Neural progenitor cell (in vitro differentiated cells): ENCODE measurements around the gene BMP7. TPM values are rescaled to one million over a fixed set of nuclear protein-coding genes. Genes with fewer than 3 reads are reported as not detected.

Source experiments
- DNase-seq: peaks from one replicate; pipeline ENCODE4 v3.0.0-alpha.2; 2016; ENCODE audit warnings: low spot score
- H2AFZ ChIP-seq: fragments of 200-600 bp; sonication (generic); replicated peaks from 2 replicates; pipeline ENCODE4 v1.6.1; 2016; ENCODE audit warnings: antibody characterized with exemption
- H3F3A ChIP-seq: fragments of 200-600 bp; sonication (generic); 2 replicates; pipeline ENCODE4 v1.6.1; 2016; ENCODE audit warnings: antibody characterized with exemption, low read depth
- H3K27ac ChIP-seq: fragments of 200-600 bp; sonication (generic); 2 replicates; pipeline ENCODE4 v1.5.1; 2016; ENCODE audit warnings: mild to moderate bottlenecking
- H3K27me3 ChIP-seq: fragments of 200-600 bp; sonication (generic); 2 replicates; pipeline ENCODE4 v1.6.1; 2016; ENCODE audit warnings: mild to moderate bottlenecking, moderate library complexity
- H3K36me3 ChIP-seq: fragments of 200-600 bp; sonication (generic); 2 replicates; pipeline ENCODE4 v1.5.1; 2016
- H3K4me1 ChIP-seq: fragments of 200-600 bp; sonication (generic); 2 replicates; pipeline ENCODE4 v1.6.1; 2016; ENCODE audit warnings: mixed run types
- H3K4me2 ChIP-seq: fragments of 200-600 bp; sonication (generic); 2 replicates; pipeline ENCODE4 v1.6.1; 2016
- H3K4me3 ChIP-seq: fragments of 200-600 bp; sonication (generic); 2 replicates; pipeline ENCODE4 v1.5.1; 2016
- H3K79me2 ChIP-seq: fragments of 200-600 bp; sonication (generic); 2 replicates; pipeline ENCODE4 v1.6.1; 2016; ENCODE audit warnings: low read depth
- H3K9ac ChIP-seq: fragments of 200-600 bp; sonication (generic); 2 replicates; pipeline ENCODE4 v1.6.1; 2016
- H3K9me3 ChIP-seq: fragments of 200-600 bp; sonication (generic); 2 replicates; pipeline ENCODE4 v1.5.1; 2016; ENCODE audit warnings: low read depth
- H4K20me1 ChIP-seq: fragments of 200-600 bp; sonication (generic); 2 replicates; pipeline ENCODE4 v1.6.1; 2016; ENCODE audit warnings: low read depth
- H3K27ac Mint-ChIP-seq: 3 replicates; pipeline ENCODE4 v1.8.0; 2021; ENCODE audit warnings: mixed read lengths
- H3K27me3 Mint-ChIP-seq: 2 replicates; pipeline ENCODE4 v1.8.0; 2022; ENCODE audit warnings: low read depth, mild to moderate bottlenecking, inconsistent platforms, moderate library complexity, mixed read lengths; ENCODE audit not compliant: insufficient read depth
- H3K36me3 Mint-ChIP-seq: 3 replicates; pipeline ENCODE4 v1.8.0; 2021; ENCODE audit warnings: mixed read lengths
- H3K4me1 Mint-ChIP-seq: 3 replicates; pipeline ENCODE4 v1.8.0; 2021; ENCODE audit warnings: mixed read lengths
- H3K4me3 Mint-ChIP-seq: 3 replicates; pipeline ENCODE4 v1.8.0; 2021; ENCODE audit warnings: mild to moderate bottlenecking, moderate library complexity, mixed read lengths
- H3K9me3 Mint-ChIP-seq: 3 replicates; pipeline ENCODE4 v1.8.0; 2020; ENCODE audit warnings: mixed read lengths
- EZH2 ChIP-seq: fragments of 200-600 bp; sonication (generic); IDR thresholded peaks from 2 replicates; pipeline ENCODE4 v1.6.1; 2017; ENCODE audit warnings: antibody characterized with exemption, mild to moderate bottlenecking, moderate library complexity
- EZH2phosphoT487 ChIP-seq: fragments of 200-600 bp; sonication (generic); IDR thresholded peaks from 2 replicates; pipeline ENCODE4 v1.6.1; 2017; ENCODE audit warnings: antibody characterized with exemption
- total RNA-seq: library from RNA; depleted of rRNA; stranded (reverse); fragments of >200 nt; gene quantifications from 2 replicates; pipeline ENCODE4 v1.2.3, GENCODE V29; 2015; ENCODE audit warnings: low replicate concordance
- TF ChIP-seq, protein P1 (sequence below): fragments of 200-600 bp; sonication (generic); IDR thresholded peaks from 2 replicates; pipeline ENCODE4 v1.5.1; 2017; ENCODE audit warnings: antibody characterized with exemption, mild to moderate bottlenecking

The BMP7 gene
- total RNA-seq, 1 donor from 2014 or later = 11.2 TPM

DNA sequence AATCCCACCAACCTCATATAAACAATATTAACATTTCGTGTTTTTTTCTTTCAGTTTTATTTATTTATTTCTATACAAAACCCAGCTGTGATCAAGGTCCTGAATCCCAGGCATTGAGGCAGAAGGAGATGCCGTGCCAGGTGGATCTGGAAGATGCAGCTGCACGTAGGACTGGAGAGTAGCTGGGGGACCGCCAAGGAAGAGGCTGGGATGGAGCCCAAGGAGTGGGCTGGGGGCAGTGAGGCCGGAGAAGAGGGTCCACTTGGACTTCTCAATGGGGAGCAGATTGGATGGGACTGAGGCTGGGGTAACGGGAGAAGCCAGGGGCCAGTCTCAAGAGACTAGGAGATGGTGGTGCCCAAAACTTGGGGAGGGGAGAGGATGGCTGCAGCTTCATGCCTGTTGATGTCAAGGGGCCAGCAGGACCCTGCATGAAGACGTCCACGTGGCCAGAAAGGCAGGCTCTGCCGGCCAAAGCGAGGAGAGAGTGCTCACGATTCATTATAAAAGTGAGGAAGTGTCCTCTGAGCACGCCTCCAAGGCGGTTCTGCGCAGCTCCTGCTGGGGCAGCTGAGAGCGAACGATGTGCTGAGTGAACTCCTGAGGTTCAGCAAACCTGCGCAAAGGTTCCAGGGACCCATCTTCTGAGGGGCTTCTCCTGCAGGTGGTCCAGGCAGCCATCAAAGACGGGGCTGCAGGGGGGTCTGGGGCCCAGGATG lies 110.3 kb downstream of the BMP7 start:
- H3K4me1 ChIP-seq = peaks cover 9% of the 10 kb centered on the region
- H4K20me1 ChIP-seq = no peaks in the 10 kb centered on the region
- no peak for DNase-seq
- TF ChIP-seq EZH2 = no peak
- TF ChIP-seq, protein P1, sequence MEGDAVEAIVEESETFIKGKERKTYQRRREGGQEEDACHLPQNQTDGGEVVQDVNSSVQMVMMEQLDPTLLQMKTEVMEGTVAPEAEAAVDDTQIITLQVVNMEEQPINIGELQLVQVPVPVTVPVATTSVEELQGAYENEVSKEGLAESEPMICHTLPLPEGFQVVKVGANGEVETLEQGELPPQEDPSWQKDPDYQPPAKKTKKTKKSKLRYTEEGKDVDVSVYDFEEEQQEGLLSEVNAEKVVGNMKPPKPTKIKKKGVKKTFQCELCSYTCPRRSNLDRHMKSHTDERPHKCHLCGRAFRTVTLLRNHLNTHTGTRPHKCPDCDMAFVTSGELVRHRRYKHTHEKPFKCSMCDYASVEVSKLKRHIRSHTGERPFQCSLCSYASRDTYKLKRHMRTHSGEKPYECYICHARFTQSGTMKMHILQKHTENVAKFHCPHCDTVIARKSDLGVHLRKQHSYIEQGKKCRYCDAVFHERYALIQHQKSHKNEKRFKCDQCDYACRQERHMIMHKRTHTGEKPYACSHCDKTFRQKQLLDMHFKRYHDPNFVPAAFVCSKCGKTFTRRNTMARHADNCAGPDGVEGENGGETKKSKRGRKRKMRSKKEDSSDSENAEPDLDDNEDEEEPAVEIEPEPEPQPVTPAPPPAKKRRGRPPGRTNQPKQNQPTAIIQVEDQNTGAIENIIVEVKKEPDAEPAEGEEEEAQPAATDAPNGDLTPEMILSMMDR = no peak
- no peak for TF ChIP-seq EZH2phosphoT487
- no peak overlapping the region for H2AFZ ChIP-seq
- no peaks in the 10 kb centered on the region for H3K79me2 ChIP-seq
- Mint-ChIP-seq H3K27me3 (peaks cover 4% of the 10 kb centered on the region), H3K4me3 (no peak overlapping the region), H3K27ac (no peak overlapping the region), H3K9me3 (no peaks in the 10 kb centered on the region), H3K4me1 (peaks cover 11% of the 10 kb centered on the region), H3K36me3 (no peaks in the 10 kb centered on the region)
- H3K4me2 ChIP-seq = no peak overlapping the region
- H3K9me3 ChIP-seq = no peaks in the 10 kb centered on the region
- H3K27me3 ChIP-seq = no peaks in the 10 kb centered on the region
- no peak overlapping the region for H3K9ac ChIP-seq
- H3K36me3 ChIP-seq = no peaks in the 10 kb centered on the region
- no peak overlapping the region for H3K27ac ChIP-seq
- peaks cover 12% of the 10 kb centered on the region for H3F3A ChIP-seq
- H3K4me3 ChIP-seq = no peak overlapping the region

DNA sequence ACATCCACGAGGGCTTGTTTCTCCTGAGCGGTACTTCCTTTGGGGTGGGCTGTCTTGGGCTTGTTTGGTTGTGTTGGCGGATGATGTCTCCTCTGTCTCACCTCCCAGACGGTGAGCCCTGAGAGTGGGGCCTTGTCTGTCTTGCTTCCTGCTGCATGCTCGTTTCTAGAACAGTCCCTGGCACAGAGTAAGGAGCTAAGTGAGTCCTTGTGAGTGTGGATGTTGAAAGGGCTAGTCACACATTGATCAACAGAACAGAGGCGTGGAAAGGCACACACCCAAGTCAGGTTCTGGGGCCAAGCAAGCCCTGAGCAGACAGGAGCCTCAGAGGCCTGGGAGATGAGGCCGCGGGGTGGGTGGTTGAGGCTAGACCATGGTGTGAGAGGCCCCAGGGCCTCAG lies 111.0 kb downstream of the BMP7 start:
- Histone ChIP-seq H3K36me3 (no peaks in the 10 kb centered on the region), H3K9me3 (no peaks in the 10 kb centered on the region), H3K4me3 (no peak overlapping the region), H3K4me1 (peaks cover 9% of the 10 kb centered on the region), H3K27me3 (no peaks in the 10 kb centered on the region), H3K9ac (no peak overlapping the region), H3F3A (peaks cover 12% of the 10 kb centered on the region), H3K27ac (no peak overlapping the region), H3K4me2 (no peak overlapping the region), H4K20me1 (no peaks in the 10 kb centered on the region), H2AFZ (no peak overlapping the region), H3K79me2 (no peaks in the 10 kb centered on the region)
- Mint-ChIP-seq H3K27me3 (peaks cover 4% of the 10 kb centered on the region), H3K4me1 (peaks cover 11% of the 10 kb centered on the region), H3K4me3 (no peak overlapping the region), H3K27ac (no peak overlapping the region), H3K9me3 (no peaks in the 10 kb centered on the region), H3K36me3 (no peaks in the 10 kb centered on the region)
- TF ChIP-seq EZH2 (no peak), EZH2phosphoT487 (no peak)
- TF ChIP-seq, protein P1 = no peak
- DNase-seq = no peak

GRCh38 chr20:57153238-57153905 lies 113.1 kb downstream of the BMP7 start:
- peak overlapping the region; percentile 19 for H3K27ac Mint-ChIP-seq
- no peaks in the 10 kb centered on the region for H3K36me3 ChIP-seq

More at GRCh38 chr20:57153238-57153905, 113.1 kb downstream of the BMP7 start:
- Mint-ChIP-seq H3K9me3 (no peaks in the 10 kb centered on the region), H3K4me1 (no peaks in the 10 kb centered on the region), H3K4me3 (no peak overlapping the region), H3K36me3 (no peaks in the 10 kb centered on the region), H3K27me3 (peaks cover 4% of the 10 kb centered on the region)
- H2AFZ ChIP-seq = no peak overlapping the region
- no peaks in the 10 kb centered on the region for H3K4me1 ChIP-seq
- H3K9ac ChIP-seq = no peak overlapping the region
- no peak overlapping the region for H3K4me3 ChIP-seq
- H3K4me2 ChIP-seq = no peak overlapping the region
- TF ChIP-seq, protein P1 = no peak
- no peak for TF ChIP-seq EZH2
- TF ChIP-seq EZH2phosphoT487 = no peak
- no peaks in the 10 kb centered on the region for H4K20me1 ChIP-seq
- DNase-seq = no peak
- no peaks in the 10 kb centered on the region for H3K9me3 ChIP-seq
- H3K27ac ChIP-seq = no peak overlapping the region
- no peaks in the 10 kb centered on the region for H3K27me3 ChIP-seq
- no peaks in the 10 kb centered on the region for H3K79me2 ChIP-seq
- H3F3A ChIP-seq = no peaks in the 10 kb centered on the region
